CD4-positive, alpha-beta T cell treated with Interleukin-17A for 1 hour (primary cell): ENCODE data around the gene FBLIM1.
"Not testable (repeated sequence)": the region's sequence is repeated elsewhere in the genome, so short reads cannot be mapped to it uniquely, and the experiment has no call there.

Experiments used
- DNase-seq: peaks from one replicate; pipeline ENCODE4 v3.0.0-alpha.2; 2020

Gene FBLIM1

DNA sequence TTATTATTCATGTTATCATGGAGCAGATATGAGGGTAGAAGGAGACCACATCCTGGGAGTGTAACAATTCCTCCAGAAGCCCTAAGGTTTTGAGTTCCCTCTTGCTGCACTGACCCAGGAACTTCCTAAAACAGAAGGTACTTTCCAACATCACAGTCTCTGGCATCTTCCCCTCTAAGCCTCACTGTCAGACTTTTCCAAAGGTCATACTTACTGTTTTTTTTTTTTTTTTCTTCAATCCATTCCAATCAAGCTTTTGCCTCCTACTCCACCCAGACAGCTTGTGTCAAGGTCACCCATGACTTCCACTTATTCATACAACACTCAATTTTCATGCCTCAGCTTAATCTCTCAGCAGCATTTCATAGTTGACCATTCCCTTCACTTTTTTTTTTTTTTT, 67.2 kb downstream of the FBLIM1 start:
- no peak for DNase-seq

GRCh38 chr1:15826810-15827507, 68.4 kb downstream of the FBLIM1 start:
- no peak for DNase-seq

DNA sequence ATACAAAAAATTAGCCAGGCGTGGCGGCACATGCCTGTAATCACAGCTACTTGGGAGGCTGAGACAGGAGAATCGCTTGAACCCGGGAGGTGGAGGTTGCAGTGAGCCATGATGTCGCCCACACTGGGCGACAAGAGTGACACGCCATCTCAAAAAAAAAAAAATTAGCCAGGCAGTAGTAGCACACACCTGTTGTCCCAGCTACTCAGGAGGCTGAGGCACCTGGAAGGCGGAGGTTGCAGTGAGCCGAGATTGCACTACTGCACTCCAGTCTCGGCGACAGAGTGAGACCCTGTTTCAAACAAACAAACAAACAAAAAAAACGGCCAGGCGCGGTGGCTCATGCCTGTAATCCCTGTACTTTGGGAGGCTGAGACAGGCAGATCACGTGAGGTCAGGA, 69.0 kb downstream of the FBLIM1 start:
- not testable (repeated sequence) for DNase-seq

DNA sequence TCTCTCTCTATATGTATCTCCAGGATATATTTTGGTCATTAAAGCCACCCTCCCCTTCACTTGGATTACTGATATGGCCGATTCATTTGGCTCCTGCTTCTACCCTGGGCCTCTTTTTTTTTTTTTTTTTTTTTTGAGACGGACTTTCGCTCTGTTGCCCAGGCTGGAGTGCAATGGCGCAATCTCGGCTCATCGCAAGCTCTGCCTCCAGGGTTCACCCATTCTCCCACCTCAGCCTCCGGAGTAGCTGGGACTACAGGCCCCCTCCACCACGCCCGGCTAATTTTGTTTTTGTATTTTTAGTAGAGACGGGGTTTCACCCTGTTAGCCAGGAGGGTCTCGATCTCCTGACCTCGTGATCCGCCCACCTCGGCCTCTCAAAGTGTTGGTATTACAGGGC, 70.3 kb downstream of the FBLIM1 start:
- DNase-seq = not testable (repeated sequence)

DNA sequence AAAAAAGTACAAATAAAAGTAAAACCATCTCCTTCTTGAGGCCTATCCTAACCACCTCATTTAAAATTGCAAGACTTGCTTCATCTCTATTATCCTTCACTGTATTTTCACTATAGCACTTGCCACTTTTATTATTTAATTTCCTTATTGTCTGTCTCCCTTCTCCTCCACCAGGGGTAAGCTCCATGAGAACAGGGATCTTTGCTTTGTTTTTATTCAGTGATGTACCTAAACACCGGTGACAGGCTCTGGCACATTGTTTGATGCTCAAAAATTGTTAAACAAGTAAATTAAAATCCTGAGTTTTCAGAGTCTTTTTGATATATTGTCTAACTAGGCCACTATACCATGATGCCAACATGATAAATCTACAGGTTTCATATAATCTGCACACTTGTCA, 71.7 kb downstream of the FBLIM1 start:
- no peak for DNase-seq

GRCh38 chr1:15833069-15833679, 74.6 kb downstream of the FBLIM1 start:
- peak; percentile 73 for DNase-seq

DNA sequence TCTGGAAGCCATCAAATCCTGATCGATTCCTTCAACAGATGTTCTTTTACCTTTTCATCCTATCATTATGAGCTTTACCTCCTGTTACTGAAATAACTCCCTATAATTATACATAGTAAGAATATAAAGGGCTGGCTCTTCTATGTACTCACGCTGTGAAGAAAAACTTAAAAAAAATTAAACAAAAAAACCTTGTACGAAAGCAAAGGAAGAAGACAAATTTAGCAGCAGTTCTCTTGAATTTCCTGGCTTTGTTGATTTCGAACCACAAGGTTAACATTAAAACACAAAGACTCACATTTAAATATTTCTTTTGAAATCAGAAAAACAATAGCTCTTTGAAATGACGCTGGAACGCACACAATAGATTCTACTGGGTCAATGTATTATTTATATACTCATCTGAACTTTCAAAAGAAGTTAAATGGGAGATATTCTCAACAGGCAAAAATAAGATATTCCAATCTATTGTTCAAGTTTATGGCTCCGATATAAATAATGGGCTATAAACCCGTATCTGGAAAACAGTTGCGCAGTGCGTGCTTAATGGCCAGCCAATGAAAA, 75.3 kb downstream of the FBLIM1 start:
- DNase-seq = no peak

GRCh38 chr1:15834406-15835204, 76.0 kb downstream of the FBLIM1 start:
- peak; percentile 91 for DNase-seq

- DNase-seq = no peak
Measured at GRCh38 chr1:15835205-15835740, 76.7 kb downstream of the FBLIM1 start.

- DNase-seq = peak; percentile 99
Measured at GRCh38 chr1:15835741-15836510, 77.3 kb downstream of the FBLIM1 start.
